Breast epithelium (tissue), 4 donors: ENCODE data around the gene BCO1. TPM values are rescaled to one million over a fixed set of nuclear protein-coding genes. Genes with fewer than 3 reads are reported as not detected.

Source experiments
- DNase-seq, 2 donors: peaks; one replicate each; pipeline ENCODE4 v3.0.0-alpha.2; 2019; ENCODE audit warnings: low spot score in 2 of 2
- H3K27ac ChIP-seq, 2 donors: fragments of 200-600 bp; sonication (generic) in 1 of 2; one replicate each; pipeline ENCODE4 v1.5.1; 2016 to 2019; ENCODE audit warnings: mild to moderate bottlenecking in 1 of 2
- H3K27me3 ChIP-seq, 2 donors: fragments of 200-600 bp; sonication (generic) in 1 of 2; one replicate each; pipeline versions ENCODE4 v1.5.1 to v1.6.0; 2017 to 2019; ENCODE audit warnings: control low read depth in 1 of 2, mild to moderate bottlenecking in 1 of 2
- H3K36me3 ChIP-seq: fragments of 200-600 bp; one replicate; pipeline ENCODE4 v1.5.1; 2019
- H3K4me1 ChIP-seq, 2 donors: fragments of 200-600 bp; sonication (generic); one replicate each; pipeline ENCODE4 v1.5.1; 2016 to 2019; ENCODE audit warnings: control low read depth in 1 of 2
- H3K4me3 ChIP-seq, 3 donors: fragments of 200-600 bp; sonication (generic); 1 replicate in 2 of 3; 2 replicates in 1 of 3; pipeline ENCODE4 v1.5.1; 2016 to 2019; ENCODE audit warnings: mild to moderate bottlenecking in 3 of 3, moderate library complexity in 2 of 3
- H3K9me3 ChIP-seq, 2 donors: fragments of 200-600 bp; sonication (generic) in 1 of 2; one replicate each; pipeline ENCODE4 v1.5.1; 2016 to 2019; ENCODE audit warnings: control low read depth in 1 of 2
- POLR2A ChIP-seq: fragments of 450-650 bp; IDR thresholded peaks from one replicate; pipeline ENCODE4 v1.6.1; 2016; ENCODE audit warnings: antibody characterized with exemption, mild to moderate bottlenecking, moderate library complexity
- POLR2AphosphoS5 ChIP-seq, 3 donors: sonication (generic); formaldehyde crosslinking; IDR thresholded peaks; one replicate each; pipeline ENCODE4 v1.6.1; 2017; ENCODE audit warnings: antibody characterized with exemption in 3 of 3
- intact Hi-C: fragments of 100-400 bp; cut with DNase I; formaldehyde crosslinking; loops from one replicate; pipeline ENCODE4 v1.15.1; 2023; ENCODE audit warnings: low total_unique reads
- total RNA-seq, 3 donors: library from RNA; depleted of rRNA; stranded (reverse); fragments of >200 nt; gene quantifications; one replicate each; pipeline ENCODE4 v1.1.0, GENCODE V29; 2016
- TF ChIP-seq, protein P1 (sequence below), 3 donors: fragments of 450-650 bp; IDR thresholded peaks; one replicate each; pipeline ENCODE4 v1.5.1; 2016 to 2017; ENCODE audit warnings: antibody characterized with exemption in 3 of 3, mild to moderate bottlenecking in 3 of 3, moderate library complexity in 3 of 3

BCO1 gene
- total RNA-seq, 3 donors from 2014 or later, result 0.29 TPM; not detected in 2

DNA sequence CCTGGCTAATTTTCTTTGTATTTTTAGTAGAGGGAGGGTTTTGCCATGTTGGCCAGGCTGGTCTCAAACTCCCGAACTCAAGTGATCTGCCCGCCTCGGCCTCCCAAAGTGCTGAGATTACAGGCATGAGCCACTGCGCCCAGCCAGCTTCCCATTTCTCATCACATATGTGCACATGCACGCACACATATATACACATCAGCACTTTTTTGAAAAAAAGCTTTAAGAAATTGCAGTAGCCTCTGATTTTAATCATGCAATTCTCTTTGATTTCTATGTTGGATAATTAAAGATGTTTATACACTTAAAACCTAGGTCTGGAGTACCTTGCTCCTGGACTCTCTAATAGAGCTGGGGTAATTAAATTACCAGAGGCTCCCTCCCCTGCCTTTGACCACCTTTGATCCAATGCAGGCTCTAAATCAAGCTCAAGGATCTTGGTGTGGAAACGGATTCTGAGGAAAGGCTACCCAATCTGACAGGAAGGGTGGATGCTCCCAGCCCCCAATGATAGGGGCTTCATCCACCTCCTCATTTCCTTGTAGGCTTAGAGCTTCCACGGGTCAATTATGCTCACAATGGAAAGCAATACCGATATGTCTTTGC, 46.6 kb downstream of the BCO1 start:
- intact Hi-C loops, result no loop called here
- TF ChIP-seq POLR2AphosphoS5 (IDR thresholded peaks at IDR 0.05), result no peak
- TF ChIP-seq POLR2A, result no peak
- TF ChIP-seq, protein P1, sequence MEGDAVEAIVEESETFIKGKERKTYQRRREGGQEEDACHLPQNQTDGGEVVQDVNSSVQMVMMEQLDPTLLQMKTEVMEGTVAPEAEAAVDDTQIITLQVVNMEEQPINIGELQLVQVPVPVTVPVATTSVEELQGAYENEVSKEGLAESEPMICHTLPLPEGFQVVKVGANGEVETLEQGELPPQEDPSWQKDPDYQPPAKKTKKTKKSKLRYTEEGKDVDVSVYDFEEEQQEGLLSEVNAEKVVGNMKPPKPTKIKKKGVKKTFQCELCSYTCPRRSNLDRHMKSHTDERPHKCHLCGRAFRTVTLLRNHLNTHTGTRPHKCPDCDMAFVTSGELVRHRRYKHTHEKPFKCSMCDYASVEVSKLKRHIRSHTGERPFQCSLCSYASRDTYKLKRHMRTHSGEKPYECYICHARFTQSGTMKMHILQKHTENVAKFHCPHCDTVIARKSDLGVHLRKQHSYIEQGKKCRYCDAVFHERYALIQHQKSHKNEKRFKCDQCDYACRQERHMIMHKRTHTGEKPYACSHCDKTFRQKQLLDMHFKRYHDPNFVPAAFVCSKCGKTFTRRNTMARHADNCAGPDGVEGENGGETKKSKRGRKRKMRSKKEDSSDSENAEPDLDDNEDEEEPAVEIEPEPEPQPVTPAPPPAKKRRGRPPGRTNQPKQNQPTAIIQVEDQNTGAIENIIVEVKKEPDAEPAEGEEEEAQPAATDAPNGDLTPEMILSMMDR (IDR thresholded peaks at IDR 0.05), result no peak

DNA sequence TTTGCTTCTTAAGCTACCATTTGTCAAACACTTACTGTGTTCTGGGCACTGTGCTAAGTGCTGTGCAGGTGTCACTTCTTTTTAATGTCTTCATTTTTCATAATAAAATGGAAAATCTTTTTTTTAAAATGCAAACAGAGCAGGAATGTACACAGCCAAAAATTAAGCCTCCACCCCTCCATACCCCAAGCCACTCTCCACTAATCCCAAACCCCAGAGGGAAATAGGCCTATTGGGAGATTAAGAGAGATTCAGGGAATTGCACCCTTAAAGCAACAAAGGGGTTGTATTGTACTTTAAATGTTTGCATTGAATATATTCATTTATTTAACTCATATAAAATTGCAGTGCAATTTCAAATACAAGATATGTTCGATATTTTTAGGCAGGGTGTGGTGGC, 47.7 kb downstream of the BCO1 start:
- no peak for DNase-seq
- H3K4me3 ChIP-seq, result no peak overlapping the region
- no peaks in the 10 kb centered on the region for H3K36me3 ChIP-seq
- H3K9me3 ChIP-seq, result no peaks in the 10 kb centered on the region
- intact Hi-C loops, result no loop called here
- no peaks in the 10 kb centered on the region for H3K4me1 ChIP-seq
- TF ChIP-seq POLR2A (no peak), POLR2AphosphoS5 (IDR thresholded peaks at IDR 0.05) (no peak)
- TF ChIP-seq, protein P1 (IDR thresholded peaks at IDR 0.05), result no peak
- H3K27me3 ChIP-seq, result no peaks in the 10 kb centered on the region
- H3K27ac ChIP-seq, result no peak overlapping the region

More for the DNA sequence above, 46.6 kb downstream of the BCO1 start:
- no peaks in the 10 kb centered on the region for H3K9me3 ChIP-seq
- no peak for DNase-seq
- H3K4me1 ChIP-seq, result no peaks in the 10 kb centered on the region
- no peaks in the 10 kb centered on the region for H3K27me3 ChIP-seq
- H3K27ac ChIP-seq, result no peak overlapping the region
- no peak overlapping the region for H3K4me3 ChIP-seq
- H3K36me3 ChIP-seq, result no peaks in the 10 kb centered on the region

DNA sequence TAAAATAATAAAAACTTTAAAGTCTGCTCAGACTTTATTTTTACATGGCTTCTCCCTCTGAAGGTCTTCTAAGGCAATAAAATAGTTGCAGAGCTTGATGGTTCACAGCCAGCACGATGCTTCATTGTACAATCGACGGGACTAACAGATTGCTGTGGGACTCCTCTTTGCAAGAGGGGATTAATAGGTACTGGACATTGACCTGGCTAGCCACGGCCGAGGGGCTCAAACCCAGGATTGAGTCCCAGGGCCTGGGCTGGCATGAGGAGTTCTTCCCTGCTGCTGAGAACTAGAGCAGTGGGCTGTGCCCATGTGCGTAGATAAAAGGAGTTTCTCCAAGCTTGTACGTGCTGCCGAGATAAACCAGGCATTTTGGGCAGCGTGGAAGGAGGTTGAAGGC, 52.6 kb downstream of the BCO1 start:
- Histone ChIP-seq H3K4me3 (no peak overlapping the region), H3K27me3 (no peaks in the 10 kb centered on the region), H3K27ac (no peak overlapping the region), H3K36me3 (no peaks in the 10 kb centered on the region), H3K4me1 (no peaks in the 10 kb centered on the region), H3K9me3 (no peaks in the 10 kb centered on the region)
- TF ChIP-seq POLR2A, result no peak
- no peak for TF ChIP-seq POLR2AphosphoS5 (IDR thresholded peaks at IDR 0.05)
- TF ChIP-seq, protein P1 (IDR thresholded peaks at IDR 0.05), result no peak
- intact Hi-C loops, result no loop called here
- DNase-seq, result no peak

DNA sequence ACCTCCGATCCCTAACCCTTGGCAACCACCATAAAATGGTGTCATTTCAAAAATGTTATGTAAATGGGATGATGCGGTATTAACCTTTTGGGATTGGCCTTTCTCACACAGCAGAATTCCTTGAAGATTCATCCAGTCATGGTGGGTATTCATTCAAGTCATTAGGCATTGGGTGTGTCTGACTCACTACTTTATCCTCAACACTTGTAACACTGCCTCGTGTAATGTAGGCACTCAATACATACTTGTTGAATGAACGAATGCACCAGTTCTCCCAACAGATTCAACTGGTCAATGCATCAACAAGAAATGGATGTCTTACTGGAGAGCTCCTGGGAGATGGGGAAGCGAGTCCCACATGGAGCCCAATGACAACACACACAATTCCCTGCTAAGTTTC, 54.4 kb downstream of the BCO1 start:
- Histone ChIP-seq H3K27me3 (no peaks in the 10 kb centered on the region), H3K36me3 (no peaks in the 10 kb centered on the region), H3K27ac (no peak overlapping the region), H3K9me3 (no peaks in the 10 kb centered on the region), H3K4me1 (no peaks in the 10 kb centered on the region), H3K4me3 (no peak overlapping the region)
- intact Hi-C loops, result no loop called here
- TF ChIP-seq, protein P1 (IDR thresholded peaks at IDR 0.05), result no peak
- no peak for TF ChIP-seq POLR2A
- no peak for TF ChIP-seq POLR2AphosphoS5 (IDR thresholded peaks at IDR 0.05)
- DNase-seq, result no peak

DNA sequence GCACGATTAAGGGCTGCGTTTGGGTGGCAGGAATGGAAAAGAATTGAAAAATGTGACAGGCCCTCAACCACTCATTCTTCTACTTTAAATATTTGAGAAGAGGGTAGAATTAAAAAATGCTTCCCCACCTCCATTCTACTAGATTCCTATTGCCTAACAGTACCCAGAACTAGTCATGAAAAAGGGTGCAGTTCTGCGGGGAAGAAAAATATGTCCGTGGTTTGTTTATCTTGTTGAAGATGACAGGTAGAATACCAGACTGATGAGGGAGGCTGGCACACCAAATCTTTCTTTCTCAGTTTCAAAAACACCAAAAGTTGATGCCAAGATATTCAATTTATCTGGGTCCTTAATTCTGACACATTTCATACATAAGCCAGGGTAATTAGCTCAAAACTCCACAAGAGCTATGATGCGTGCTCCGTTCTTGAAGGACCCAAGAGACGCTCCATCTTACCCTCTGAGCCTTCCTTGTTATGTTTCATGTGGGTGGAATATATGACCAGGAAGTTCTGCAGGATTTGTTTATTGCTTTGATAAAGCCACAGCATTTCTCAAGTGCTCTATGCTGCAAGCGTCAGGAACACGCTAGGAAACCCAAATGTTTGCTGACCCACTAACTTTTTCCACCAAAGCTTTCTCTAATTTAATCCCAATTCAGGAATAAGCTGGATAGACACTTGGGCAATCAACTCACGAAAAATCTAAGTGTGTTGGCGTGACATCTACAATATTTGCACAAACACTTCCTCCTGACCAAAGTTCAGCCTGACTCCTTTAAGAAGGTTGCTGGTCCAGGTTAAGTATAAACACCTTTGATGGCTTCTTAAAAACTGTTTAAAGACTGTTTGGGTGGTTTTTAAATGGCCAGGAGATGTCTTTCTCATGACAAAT, 55.7 kb downstream of the BCO1 start:
- Histone ChIP-seq H3K4me3 (no peak overlapping the region), H3K27ac (no peak overlapping the region), H3K36me3 (no peaks in the 10 kb centered on the region), H3K27me3 (no peaks in the 10 kb centered on the region), H3K4me1 (no peaks in the 10 kb centered on the region), H3K9me3 (no peaks in the 10 kb centered on the region)
- no peak for DNase-seq
- intact Hi-C loops, result no loop called here
- TF ChIP-seq POLR2AphosphoS5 (IDR thresholded peaks at IDR 0.05) (no peak), POLR2A (no peak)
- TF ChIP-seq, protein P1 (IDR thresholded peaks at IDR 0.05), result no peak
